Adrenal gland (tissue), 5 donors: Measurements from ENCODE around the gene SLMAP.

ENCODE experiments used
- CTCF ChIP-seq, 6 experiments: fragments of 450-650 bp in 4 of 6; fragments of 200-600 bp in 2 of 6; sonication (generic) in 1 of 6; IDR thresholded peaks; 1 replicate in 5 of 6; 2 replicates in 1 of 6; pipeline versions ENCODE4 v1.5.1 to v1.8.0; 2016 to 2021; ENCODE audit warnings: antibody characterized with exemption in 6 of 6, mild to moderate bottlenecking in 2 of 6, moderate library complexity in 1 of 6
- POLR2A ChIP-seq, 2 donors: fragments of 450-650 bp; IDR thresholded peaks; one replicate each; pipeline ENCODE4 v1.6.1; 2017; ENCODE audit warnings: antibody characterized with exemption in 2 of 2, mild to moderate bottlenecking in 2 of 2, moderate library complexity in 1 of 2
- donor health status: DM: no; HTN: no; CAD: no.

GRCh38 chr3:57726397-57726796 lies 29.7 kb upstream of the SLMAP start:
- TF ChIP-seq CTCF (IDR thresholded peaks at IDR 0.05), result no peak
- no peak for TF ChIP-seq POLR2A (IDR thresholded peaks at IDR 0.05)
